C4-2B (cell line): ENCODE measurements around the gene GNB3.
A peak's percentile ranks its signal among the peaks of the same experiment; 100 is the strongest.
"Not testable (repeated sequence)": the region's sequence is repeated elsewhere in the genome, so short reads cannot be mapped to it uniquely, and the experiment has no call there.

ENCODE experiments used
- H3K27ac ChIP-seq: fragments of 450-650 bp; 2 replicates; pipeline ENCODE4 v1.5.1; 2017
- ZFX ChIP-seq: fragments of 450-650 bp; IDR thresholded peaks from 2 replicates; pipeline ENCODE4 v1.6.1; 2017
- TF ChIP-seq, protein P1 (sequence below): fragments of 450-650 bp; conservative IDR thresholded peaks from 2 replicates; pipeline ENCODE4 v1.5.1; 2017; ENCODE audit warnings: mild to moderate bottlenecking

The GNB3 gene

DNA sequence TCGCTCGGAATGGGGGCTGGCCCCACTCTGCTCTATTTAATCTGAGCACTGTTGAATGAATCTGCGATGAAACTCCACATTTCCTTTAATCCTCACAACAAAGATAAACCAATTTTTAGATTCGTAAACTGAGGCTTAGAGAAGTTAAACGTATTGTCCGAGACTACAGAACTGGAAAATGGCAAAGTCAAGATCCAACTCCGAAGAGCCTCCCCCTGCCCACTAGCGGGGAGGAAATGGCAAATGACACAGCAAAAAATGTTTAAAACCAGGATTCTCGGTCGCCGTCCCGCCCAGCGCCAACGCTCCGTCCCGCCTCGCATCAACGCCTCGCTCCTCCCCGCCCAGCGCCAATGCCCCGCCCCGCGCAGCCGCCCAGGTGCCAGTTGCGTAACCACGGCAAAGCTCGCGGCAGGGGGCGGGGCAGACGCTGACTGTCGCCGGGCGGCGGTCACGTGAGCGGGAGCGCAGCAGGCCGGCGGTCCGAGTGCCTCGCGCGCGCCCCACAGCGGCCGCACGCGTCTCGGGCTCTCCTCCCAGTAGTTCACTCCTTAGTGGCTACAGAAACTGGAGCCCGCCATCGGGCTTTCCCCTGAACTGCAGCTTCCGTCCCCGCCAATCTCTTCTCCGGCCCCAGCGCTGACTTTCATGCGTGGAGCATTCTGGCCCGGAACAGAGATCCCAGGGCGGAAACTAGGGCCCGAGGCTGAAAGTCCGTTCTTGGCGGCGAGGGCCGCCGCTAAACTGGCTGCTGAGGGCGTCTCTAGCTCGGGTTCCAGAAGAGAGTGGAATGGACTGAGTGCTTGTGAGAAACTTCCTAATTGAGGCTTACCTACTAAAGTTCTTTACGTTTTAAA lies 50.3 kb downstream of the GNB3 start:
- no peak for TF ChIP-seq ZFX
- TF ChIP-seq, protein P1, sequence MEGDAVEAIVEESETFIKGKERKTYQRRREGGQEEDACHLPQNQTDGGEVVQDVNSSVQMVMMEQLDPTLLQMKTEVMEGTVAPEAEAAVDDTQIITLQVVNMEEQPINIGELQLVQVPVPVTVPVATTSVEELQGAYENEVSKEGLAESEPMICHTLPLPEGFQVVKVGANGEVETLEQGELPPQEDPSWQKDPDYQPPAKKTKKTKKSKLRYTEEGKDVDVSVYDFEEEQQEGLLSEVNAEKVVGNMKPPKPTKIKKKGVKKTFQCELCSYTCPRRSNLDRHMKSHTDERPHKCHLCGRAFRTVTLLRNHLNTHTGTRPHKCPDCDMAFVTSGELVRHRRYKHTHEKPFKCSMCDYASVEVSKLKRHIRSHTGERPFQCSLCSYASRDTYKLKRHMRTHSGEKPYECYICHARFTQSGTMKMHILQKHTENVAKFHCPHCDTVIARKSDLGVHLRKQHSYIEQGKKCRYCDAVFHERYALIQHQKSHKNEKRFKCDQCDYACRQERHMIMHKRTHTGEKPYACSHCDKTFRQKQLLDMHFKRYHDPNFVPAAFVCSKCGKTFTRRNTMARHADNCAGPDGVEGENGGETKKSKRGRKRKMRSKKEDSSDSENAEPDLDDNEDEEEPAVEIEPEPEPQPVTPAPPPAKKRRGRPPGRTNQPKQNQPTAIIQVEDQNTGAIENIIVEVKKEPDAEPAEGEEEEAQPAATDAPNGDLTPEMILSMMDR: peak; percentile 99
- H3K27ac ChIP-seq: peak overlapping the region; percentile 80

DNA sequence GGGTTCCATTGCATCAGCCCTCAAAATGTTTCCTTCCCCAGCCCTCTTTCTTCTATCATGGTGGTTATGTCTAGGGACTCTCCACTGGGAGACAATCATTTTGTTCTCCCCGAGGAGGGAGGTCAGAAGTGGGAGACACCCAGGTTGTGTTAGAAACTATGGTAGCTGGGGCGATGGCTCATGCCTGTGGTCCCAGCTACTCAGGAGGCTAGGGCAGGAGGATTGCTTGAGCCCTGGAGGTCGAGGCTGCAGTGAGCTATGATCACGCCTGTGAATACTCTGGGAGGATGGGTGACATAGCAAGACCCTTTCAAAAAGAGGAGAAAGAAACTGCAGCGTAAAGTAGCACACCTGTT lies 50.9 kb downstream of the GNB3 start:
- peak overlapping the region; percentile 80 for H3K27ac ChIP-seq
- TF ChIP-seq, protein P1: no peak
- TF ChIP-seq ZFX: no peak

DNA sequence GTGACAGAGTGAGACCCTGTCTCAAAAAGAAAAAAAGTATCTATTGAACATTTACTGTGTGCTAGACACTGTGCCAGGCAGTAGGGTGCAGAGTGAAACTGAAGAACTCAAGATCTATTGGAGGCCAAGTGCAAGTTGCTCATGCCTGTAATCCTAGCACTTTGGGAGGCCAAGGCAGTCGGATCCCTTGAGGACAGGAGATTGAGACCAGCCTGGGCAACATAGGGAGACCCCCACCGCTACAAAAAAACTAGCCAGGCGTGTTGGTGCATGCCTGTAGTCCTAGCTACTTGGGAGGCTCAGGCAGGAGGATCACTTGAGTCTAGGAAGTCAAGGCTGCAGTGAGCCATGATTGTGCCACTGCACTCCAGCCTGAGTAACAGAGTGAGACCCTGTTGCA lies 52.0 kb downstream of the GNB3 start:
- H3K27ac ChIP-seq: not testable (repeated sequence)

DNA sequence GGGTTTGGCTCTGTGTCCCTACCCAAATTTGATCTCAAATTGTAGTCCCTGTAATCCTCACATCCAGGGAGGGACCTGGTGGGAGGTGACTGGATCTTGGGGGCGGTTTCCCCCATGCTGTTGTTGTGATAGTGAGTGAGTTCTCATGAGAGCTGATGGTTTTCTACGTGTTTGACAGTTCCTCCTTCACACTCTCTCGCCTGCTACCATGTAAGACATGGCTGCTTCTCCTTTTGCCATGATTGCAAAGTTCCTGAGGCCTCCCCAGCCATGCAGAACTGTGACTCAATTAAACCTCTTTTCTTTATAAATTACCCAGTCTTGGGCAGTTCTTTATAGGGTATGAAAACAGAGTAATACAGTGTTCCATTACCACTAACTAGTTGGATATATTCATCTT lies 53.6 kb downstream of the GNB3 start:
- H3K27ac ChIP-seq: no peak overlapping the region
- no peak for TF ChIP-seq ZFX
- TF ChIP-seq, protein P1: no peak
